Adrenal gland (tissue), 5 donors: ENCODE data around the gene HS3ST5.

Experiments used
- CTCF ChIP-seq, 6 experiments: fragments of 450-650 bp in 4 of 6; fragments of 200-600 bp in 2 of 6; sonication (generic) in 1 of 6; IDR thresholded peaks; 1 replicate in 5 of 6; 2 replicates in 1 of 6; pipeline versions ENCODE4 v1.5.1 to v1.8.0; 2016 to 2021; ENCODE audit warnings: antibody characterized with exemption in 6 of 6, mild to moderate bottlenecking in 2 of 6, moderate library complexity in 1 of 6
- POLR2A ChIP-seq, 2 donors: fragments of 450-650 bp; IDR thresholded peaks; one replicate each; pipeline ENCODE4 v1.6.1; 2017; ENCODE audit warnings: antibody characterized with exemption in 2 of 2, mild to moderate bottlenecking in 2 of 2, moderate library complexity in 1 of 2
- donor health status: DM: no; HTN: no; CAD: no.

- no peak for TF ChIP-seq CTCF (IDR thresholded peaks at IDR 0.05)
- TF ChIP-seq POLR2A (IDR thresholded peaks at IDR 0.05): no peak
These were observed 148.3 kb downstream of the HS3ST5 start for GRCh38 chr6:114194362-114195026.
